IPS-NIHi11 (cell line): ENCODE data around the gene SLC15A4.
A peak's percentile ranks its signal among the peaks of the same experiment; 100 is the strongest.
"Not testable (repeated sequence)": the region's sequence is repeated elsewhere in the genome, so short reads cannot be mapped to it uniquely, and the experiment has no call there.

Experiments
- DNase-seq: peaks from one replicate; pipeline ENCODE4 v3.0.0; 2012; ENCODE audit warnings: mixed read lengths, low spot score

SLC15A4 gene

GRCh38 chr12:128823916-128824839 is at the start of gene SLC15A4:
TSS of gene SLC15A4 (minus strand) at chr12:128823958. CDS start at chr12:128823943, 15 bp downstream.
- DNase-seq: peak; percentile 99

GRCh38 chr12:128872303-128872702 is 48.5 kb upstream of the SLC15A4 start:
- DNase-seq: no peak

DNA sequence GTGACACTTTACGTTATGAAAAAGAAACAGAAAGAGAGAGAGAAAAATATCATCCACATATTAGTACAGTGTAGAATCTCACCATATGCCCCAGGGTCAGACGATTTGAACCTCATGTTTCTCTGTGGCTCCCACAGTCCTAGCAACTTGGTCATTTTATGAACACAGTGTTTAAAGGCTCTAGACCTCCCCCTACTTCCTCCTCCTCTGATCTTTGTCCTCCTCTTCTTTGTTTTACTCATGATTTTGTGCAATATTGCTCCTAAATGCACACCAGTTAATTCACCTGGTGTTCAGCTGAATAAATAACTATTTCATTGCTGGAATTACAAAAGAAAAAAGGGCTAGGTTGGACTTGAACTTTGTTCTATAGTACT is 47.7 kb upstream of the SLC15A4 start:
- DNase-seq: no peak

DNA sequence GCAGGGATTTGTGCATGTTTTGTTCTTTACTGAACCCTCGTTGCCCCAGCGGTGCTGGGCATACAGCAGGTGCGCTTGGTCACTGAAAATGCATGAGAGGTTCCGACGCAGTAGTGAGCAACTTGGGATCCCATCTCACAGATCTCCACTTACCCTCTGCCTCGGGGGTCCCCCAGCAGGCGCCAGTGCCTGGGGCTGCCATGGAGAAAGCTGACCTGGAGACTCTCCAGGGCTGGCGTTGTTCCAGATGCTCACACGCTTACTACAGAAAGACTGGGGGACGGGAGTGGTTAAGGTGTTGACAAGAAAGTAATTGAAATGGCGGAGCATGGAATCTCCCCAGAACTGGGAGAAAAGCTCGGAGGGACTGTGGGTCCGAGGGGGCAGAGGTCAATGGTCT is 43.7 kb upstream of the SLC15A4 start:
- no peak for DNase-seq

DNA sequence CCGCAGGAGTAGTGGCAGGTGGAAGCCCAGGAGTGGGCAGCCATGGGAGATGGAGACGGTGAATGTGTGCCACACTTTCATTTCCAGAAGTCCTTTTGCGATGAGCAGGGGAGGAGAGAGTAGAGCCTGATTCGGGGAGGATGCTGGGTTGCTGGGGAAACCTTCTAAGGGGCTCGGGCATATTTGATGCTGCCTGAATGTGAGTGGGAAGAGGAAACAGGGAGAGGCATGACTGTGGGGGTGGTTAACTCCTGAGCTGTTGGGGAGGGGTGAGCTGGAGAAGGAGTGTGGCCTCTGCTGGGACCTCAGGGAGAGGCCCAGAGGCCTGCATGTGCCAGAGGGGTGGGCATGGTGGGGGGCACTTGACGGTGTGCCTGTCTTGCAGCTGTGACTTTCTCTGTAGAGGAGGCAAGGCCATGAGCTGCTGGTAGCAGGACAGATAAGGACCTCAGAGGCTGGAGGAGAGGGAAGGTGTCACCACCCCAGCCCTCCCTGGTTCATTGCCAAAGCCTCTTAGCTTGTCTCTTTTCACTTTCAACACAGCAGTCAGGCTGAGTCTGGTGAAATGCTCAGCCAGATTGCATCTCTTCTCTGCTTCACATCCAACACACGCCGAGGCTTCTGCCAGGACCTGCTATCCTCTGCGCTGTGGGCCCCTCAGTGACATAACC is 40.9 kb upstream of the SLC15A4 start:
- no peak for DNase-seq

DNA sequence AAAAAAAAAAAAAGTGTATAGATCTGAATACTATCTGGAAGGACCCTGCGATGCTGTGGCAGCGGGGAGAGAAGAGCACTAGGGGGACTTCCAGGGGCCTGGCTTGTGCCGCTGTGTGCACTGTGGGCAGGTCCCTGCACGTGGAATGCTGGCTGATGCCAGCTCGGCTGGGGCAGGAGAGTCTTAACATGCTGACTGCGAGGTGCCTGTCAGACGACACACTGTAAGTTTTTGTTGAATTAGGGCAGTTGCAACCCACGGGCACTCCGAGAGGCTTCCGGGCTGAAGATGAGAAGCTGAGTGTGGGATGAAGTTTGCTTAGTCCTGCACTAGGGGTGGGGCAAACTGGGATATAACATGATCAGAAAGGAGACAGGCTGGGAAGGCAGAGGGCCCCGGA is 40.2 kb upstream of the SLC15A4 start:
- no peak for DNase-seq

DNA sequence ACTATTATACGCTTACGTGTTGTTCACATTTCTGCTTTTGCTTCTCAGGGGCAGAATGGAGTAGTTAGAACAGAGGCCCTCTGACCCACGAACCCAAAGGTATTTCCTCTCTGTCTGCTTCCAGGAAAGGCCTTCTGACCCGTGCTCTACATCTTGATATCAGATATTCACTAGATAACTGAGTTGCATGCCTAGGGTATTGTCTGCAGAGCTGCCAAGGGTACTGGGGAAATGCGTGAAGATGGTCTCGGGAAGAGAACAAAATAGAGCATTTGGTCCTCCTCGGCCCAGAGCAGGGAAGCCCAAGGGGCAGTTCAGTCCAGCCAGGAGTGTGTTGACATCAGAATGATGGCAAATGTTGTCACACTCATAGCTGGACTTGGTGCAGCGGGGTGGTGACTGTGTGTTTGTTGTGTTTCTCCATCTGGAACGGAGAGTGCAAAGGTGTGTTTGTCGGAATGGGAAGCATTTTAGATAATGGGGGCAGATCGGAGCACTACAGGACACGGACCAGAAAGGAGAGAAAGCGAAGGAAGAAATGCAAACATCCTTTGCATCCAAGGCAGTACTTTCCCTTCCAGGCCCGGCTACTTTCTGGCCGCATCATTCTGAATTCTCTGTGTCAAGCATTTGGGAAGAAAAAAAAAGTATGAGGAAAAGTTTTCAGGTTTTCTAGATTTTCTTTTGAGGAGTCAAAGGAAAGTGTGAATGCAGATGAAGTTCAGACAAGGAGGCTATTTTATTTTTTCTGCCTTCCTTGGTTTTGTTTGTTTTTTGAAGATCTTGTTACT is 37.7 kb upstream of the SLC15A4 start:
- DNase-seq: no peak

GRCh38 chr12:128859311-128859710 is 35.6 kb upstream of the SLC15A4 start:
- DNase-seq: no peak

DNA sequence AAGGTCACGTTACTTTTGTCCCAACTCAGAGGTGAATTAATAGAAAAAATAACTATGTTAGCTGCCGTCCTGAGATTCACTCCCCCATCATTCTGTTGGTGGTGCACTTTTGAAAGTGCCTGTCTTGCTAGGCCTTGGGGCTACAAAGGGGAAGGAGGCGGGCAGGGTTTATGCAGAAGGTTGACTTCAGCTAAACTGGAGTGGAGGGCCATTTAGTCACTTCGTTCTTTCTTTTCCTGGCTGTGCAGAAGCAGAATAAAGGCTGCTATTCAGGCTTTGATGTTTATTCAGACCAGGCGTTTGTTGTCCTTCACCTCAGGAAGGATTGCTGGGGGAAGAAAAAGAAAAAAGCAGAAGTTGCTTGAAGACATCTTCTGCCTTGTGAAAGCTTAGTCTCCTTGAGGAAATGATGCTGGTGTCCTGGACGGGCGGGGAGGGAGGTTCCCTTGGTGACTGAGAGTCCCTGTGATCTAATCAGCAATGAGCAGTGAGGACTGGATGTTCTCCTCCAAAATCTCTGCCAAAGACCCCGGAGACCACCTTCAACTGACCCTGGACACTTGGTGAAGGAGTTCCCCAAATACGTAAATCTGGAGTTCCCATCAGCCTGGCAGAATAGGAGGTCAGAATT is 33.5 kb upstream of the SLC15A4 start:
- DNase-seq: no peak

DNA sequence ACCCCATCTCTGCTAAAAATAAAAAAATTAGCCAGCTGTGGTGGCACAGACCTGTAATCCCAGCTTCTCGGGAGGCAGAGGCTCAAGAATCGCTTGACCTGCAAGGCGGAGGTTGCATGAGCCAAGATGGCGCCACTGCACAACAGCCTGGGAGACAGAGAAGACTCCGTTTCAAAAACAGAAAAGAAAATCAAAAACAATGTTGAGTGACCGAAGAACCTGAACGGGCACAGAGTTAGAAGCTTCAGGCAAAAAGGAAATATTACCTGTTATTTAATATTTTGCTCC is 33.0 kb upstream of the SLC15A4 start:
- no peak for DNase-seq

- DNase-seq: no peak
Measured at GRCh38 chr12:128856035-128856790, 32.5 kb upstream of the SLC15A4 start.

GRCh38 chr12:128853600-128854197 is 29.9 kb upstream of the SLC15A4 start:
- peak; percentile 63 for DNase-seq

GRCh38 chr12:128852885-128853599 is 29.3 kb upstream of the SLC15A4 start, which contains the start of gene GLT1D1:
TSS of gene GLT1D1 (plus strand) at chr12:128853478. CDS start at chr12:128853582, 104 bp downstream.
- DNase-seq: no peak

DNA sequence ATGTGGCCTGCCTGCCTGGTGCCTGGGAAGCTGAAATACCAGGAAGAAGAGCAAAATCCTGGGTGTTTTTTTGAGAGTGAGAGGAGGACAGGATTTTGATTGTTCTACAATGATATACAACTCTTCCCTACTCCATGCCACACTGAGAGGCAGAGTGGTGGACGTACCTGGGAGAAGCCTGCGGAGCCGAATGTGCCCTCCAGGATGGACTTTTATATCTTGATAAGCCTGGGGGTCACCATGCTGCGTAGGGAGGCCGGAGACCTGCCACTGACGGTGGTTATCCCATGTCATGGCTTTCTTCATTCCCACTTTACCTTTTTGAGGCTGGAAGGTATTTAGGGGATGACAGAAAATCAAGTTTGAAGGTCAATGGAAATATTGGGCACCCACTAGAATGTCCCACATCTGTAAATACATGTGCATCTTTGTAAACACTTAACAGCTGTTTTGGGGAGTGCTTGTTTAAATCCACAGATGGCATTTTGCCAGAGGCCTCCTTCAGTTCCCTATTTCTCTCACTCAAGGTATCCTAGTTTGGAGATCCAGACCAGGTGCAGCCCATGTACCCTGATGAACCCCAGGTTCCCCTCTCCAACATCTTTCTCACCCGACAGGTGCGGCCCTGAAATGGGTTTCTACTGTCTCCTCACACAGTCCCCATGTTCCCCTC is 28.4 kb upstream of the SLC15A4 start:
- no peak for DNase-seq

DNA sequence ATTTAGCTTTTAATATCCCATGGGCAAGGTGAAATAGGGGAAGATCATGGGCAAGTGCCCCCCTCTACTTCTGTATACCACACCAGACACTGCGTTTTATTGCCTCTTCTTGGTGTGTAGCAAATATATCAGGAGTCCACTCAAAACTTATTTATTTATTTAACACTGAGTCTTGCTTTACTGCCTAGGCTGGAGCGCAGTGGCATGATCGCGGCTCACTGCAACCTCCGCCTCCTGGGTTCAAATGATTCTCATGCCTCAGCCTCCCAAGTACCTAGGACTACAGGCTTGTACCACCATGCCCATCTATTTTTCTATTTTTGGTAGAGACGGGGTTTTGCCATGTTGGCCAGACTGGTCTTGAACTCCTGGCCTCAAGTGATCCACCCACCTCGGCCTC is 27.7 kb upstream of the SLC15A4 start:
- not testable (repeated sequence) for DNase-seq

- DNase-seq: no peak
Measured at GRCh38 chr12:128850400-128850799, 26.6 kb upstream of the SLC15A4 start.

GRCh38 chr12:128849806-128850205 is 26.0 kb upstream of the SLC15A4 start:
- DNase-seq: not testable (repeated sequence)

DNA sequence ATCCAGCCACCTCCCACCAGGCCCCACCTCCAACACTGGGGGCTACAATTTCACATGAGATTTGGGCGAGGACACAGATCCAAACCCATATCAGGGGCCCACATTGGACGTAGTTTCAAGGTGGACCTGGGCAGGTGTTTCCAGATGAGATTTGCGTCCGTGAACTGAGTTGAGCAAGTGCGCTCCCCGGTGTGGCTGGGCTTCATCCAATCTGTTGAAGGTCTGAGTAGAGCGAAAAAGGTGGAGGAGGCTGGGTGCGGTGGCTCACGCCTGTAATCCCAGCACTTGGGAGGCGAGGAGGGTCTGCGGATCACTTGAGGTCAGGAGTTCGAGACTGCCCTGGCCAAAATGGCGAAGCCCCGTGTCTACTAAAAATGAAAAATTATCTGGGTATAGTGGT is 24.6 kb upstream of the SLC15A4 start:
- no peak for DNase-seq

DNA sequence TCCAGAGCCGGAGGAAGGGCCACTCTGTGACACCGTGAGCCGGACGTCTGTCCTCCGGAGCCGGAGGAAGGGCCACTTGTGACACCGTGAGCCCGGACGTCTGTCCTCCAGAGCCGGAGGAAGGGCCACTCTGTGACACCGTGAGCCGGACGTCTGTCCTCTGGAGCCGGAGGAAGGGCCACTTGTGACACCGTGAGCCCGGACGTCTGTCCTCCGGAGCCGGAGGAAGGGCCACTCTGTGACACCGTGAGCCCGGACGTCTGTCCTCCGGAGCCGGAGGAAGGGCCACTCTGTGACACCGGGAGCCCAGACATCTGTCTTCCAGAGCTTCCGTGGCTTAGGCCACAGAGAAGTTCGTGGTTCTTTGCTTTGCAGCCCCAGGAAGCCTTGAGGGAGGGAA is 22.9 kb upstream of the SLC15A4 start:
- not testable (repeated sequence) for DNase-seq
